Measurements from ENCODE around the gene ATP10D.

Gene ATP10D

DNA sequence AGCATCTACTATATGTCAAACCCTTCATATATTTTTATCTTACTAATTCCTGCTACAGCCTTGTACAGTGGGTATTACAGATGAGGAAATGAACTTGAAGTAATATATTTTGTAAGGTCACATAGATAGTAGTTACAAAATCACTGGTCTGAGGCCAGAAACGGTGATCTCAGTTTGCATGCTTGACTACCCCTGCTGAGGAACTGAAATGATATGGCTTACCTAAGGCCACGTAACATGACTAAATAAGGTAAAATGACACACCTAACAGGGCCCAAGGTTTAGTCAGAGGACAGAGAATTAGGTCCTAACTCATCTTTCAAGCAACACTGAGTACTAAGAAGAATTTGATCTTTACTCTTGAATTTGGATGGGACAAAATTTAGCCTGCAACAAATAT lies 20.1 kb upstream of the ATP10D start:
- peaks cover 8 to 12% (median 10%) of the 10 kb centered on the region in 4 experiments for H3K4me1 ChIP-seq (ENCODE audit: control extremely low read depth in 1 of 4, control insufficient read depth in 4 of 4, insufficient read depth in 4 of 4, low read length in 3 of 4)
- H3K27ac ChIP-seq (ENCODE audit: insufficient read depth in 1 of 2, low read depth in 1 of 2, low read length in 2 of 2, poor library complexity in 1 of 2, severe bottlenecking in 2 of 2), result no peak overlapping the region
- CTCF ChIA-PET, result interaction anchor here (1.8 kb wide), 1 partner anchor 19 kb away, joined by 5 read pairs; no protein-coding TSS in a partner anchor
- no peak overlapping the region for H3K4me3 ChIP-seq (ENCODE audit: control insufficient read depth in 1 of 7, extremely low read depth in 1 of 7, insufficient read depth in 4 of 7, low read depth in 2 of 7, low read length in 6 of 7)
- no peaks in the 10 kb centered on the region for H3K36me3 ChIP-seq (ENCODE audit: control insufficient read depth in 4 of 4, insufficient read depth in 4 of 4, low read length in 3 of 4)
- peak in 1 of 3 donors; percentile 37 for DNase-seq
- POLR2A ChIA-PET, result no interaction called here
- 78% methylated on average over 2 of the region's 2 CpGs for WGBS (ENCODE audit: insufficient coverage)
- H3K27me3 ChIP-seq (replicated peaks in 2 of 5; ENCODE audit: control insufficient read depth in 4 of 5, insufficient read depth in 5 of 5, low read length in 4 of 5), result no peaks in the 10 kb centered on the region
- no peaks in the 10 kb centered on the region for H3K9me3 ChIP-seq (ENCODE audit: control extremely low read depth in 1 of 5, control insufficient read depth in 4 of 5, insufficient read depth in 2 of 5, low read depth in 1 of 5, low read length in 4 of 5)

DNA sequence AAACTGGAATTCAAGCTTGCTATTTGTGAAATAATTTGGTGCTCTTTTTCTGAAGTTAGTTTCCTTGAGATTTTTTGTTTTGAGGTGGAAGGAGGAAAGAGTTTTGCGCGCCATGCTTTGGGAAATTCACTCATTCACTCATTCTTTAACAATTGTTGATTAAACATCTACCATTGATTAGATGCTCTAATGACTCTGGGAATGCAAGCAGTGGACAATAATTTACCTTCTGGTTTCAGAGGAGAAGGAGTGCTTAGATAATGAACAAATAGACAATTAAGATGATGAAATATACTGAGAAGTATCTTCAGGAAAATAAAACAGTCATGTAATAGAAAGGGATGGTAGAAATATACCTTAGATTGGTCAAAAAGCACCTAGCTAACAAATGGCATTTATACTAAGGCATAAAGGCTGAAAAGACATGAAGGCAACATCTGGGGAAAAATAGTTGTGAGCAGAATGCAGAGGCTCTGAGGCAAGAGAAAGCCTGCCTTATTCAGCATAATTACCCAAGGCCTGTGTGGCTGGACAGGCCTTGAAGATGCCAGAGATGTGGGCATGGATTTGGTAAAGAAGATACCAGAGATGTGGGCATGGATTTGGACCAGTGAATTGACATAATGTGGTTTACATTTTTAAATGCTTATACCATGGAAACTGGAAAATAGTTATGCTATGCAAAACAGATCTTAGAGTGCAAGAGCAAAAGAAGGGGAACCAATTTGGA lies 18.9 kb upstream of the ATP10D start:
- Histone ChIP-seq H3K36me3 (ENCODE audit: control insufficient read depth in 4 of 4, insufficient read depth in 4 of 4, low read length in 3 of 4) (no peaks in the 10 kb centered on the region), H3K4me1 (ENCODE audit: control extremely low read depth in 1 of 4, control insufficient read depth in 4 of 4, insufficient read depth in 4 of 4, low read length in 3 of 4) (peaks cover 8 to 12% (median 10%) of the 10 kb centered on the region in 4 experiments), H3K27me3 (replicated peaks in 2 of 5; ENCODE audit: control insufficient read depth in 4 of 5, insufficient read depth in 5 of 5, low read length in 4 of 5) (no peaks in the 10 kb centered on the region), H3K9me3 (ENCODE audit: control extremely low read depth in 1 of 5, control insufficient read depth in 4 of 5, insufficient read depth in 2 of 5, low read depth in 1 of 5, low read length in 4 of 5) (no peaks in the 10 kb centered on the region), H3K4me3 (ENCODE audit: control insufficient read depth in 1 of 7, extremely low read depth in 1 of 7, insufficient read depth in 4 of 7, low read depth in 2 of 7, low read length in 6 of 7) (no peak overlapping the region), H3K27ac (ENCODE audit: insufficient read depth in 1 of 2, low read depth in 1 of 2, low read length in 2 of 2, poor library complexity in 1 of 2, severe bottlenecking in 2 of 2) (no peak overlapping the region)
- WGBS (ENCODE audit: insufficient coverage), result no CpG with 5 or more reads among the region's 2 CpGs
- ChIA-PET POLR2A (interaction anchor here (0.7 kb wide), 1 partner anchor 31 kb away, joined by 3 read pairs; no protein-coding TSS in a partner anchor), CTCF (interaction anchor here (0.9 to 1.8 kb wide), 3 partner anchors 15 to 39 kb away, joined by 3 to 5 read pairs (median 3); no protein-coding TSS in a partner anchor)
- DNase-seq, result no peak

DNA sequence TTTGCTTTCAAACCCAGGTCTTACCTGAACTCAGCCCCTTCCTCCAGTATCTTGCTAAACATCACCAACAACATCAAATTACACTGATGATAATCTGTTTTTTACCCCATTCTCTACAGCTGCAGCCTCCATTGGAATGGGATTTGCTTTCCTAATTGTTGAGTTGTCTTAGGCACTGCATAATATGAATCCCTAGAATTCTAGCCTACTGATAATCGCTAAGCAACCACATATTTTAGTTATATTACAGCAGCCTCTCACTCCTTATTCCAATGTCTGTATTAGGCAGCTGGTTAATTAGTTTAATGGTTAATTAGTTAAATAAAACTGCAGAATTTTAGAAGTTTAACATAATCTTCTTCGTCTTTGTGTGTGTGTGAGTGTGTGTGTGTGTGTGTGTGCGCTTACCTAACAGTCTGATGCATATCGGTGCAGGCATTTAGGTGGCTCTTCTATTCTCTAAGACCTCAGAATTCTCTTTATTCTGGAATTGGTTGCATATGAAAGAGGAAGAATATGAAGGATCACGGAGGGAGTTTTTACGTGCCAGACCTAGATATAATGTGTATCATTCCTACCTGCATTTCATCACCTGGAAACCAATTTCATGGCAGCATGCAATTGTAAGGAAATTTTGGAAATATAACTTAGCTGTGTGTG lies 16.2 kb upstream of the ATP10D start:
- no peak for DNase-seq
- ChIA-PET POLR2A (no interaction called here), CTCF (no interaction called here)
- no peaks in the 10 kb centered on the region for H3K36me3 ChIP-seq (ENCODE audit: control insufficient read depth in 4 of 4, insufficient read depth in 4 of 4, low read length in 3 of 4)
- no peaks in the 10 kb centered on the region for H3K9me3 ChIP-seq (ENCODE audit: control extremely low read depth in 1 of 5, control insufficient read depth in 4 of 5, insufficient read depth in 2 of 5, low read depth in 1 of 5, low read length in 4 of 5)
- no peaks in the 10 kb centered on the region for H3K27me3 ChIP-seq (replicated peaks in 2 of 5; ENCODE audit: control insufficient read depth in 4 of 5, insufficient read depth in 5 of 5, low read length in 4 of 5)
- H3K4me3 ChIP-seq (ENCODE audit: control insufficient read depth in 1 of 7, extremely low read depth in 1 of 7, insufficient read depth in 4 of 7, low read depth in 2 of 7, low read length in 6 of 7), result no peak overlapping the region
- H3K4me1 ChIP-seq (ENCODE audit: control extremely low read depth in 1 of 4, control insufficient read depth in 4 of 4, insufficient read depth in 4 of 4, low read length in 3 of 4), result peaks cover under 1 to 2% (median 2%) of the 10 kb centered on the region in 4 experiments
- WGBS (ENCODE audit: insufficient coverage), result no CpG with 5 or more reads among the region's 6 CpGs
- no peak overlapping the region for H3K27ac ChIP-seq (ENCODE audit: insufficient read depth in 1 of 2, low read depth in 1 of 2, low read length in 2 of 2, poor library complexity in 1 of 2, severe bottlenecking in 2 of 2)

DNA sequence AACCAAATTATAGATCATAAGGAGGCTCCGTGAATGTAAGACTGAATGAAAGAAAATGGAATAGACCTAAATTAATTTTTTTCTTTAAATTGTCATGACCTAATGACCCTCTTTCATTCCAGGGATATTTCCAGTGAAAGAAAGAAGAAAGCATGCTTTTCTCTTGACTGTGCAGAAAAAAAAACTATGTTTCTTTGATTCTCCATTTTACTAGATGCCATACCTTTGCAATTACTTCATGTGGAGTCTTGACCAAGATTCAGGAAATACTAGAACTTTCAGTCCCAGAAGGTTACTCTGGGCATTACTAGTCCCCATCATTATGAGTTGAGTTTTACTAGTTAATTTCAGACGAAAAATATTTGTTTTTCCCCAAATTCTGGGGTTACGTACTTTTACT lies 15.1 kb upstream of the ATP10D start:
- H3K36me3 ChIP-seq (ENCODE audit: control insufficient read depth in 4 of 4, insufficient read depth in 4 of 4, low read length in 3 of 4), result no peaks in the 10 kb centered on the region
- H3K9me3 ChIP-seq (ENCODE audit: control extremely low read depth in 1 of 5, control insufficient read depth in 4 of 5, insufficient read depth in 2 of 5, low read depth in 1 of 5, low read length in 4 of 5), result no peaks in the 10 kb centered on the region
- H3K27ac ChIP-seq (ENCODE audit: insufficient read depth in 1 of 2, low read depth in 1 of 2, low read length in 2 of 2, poor library complexity in 1 of 2, severe bottlenecking in 2 of 2), result no peak overlapping the region
- no peaks in the 10 kb centered on the region for H3K27me3 ChIP-seq (replicated peaks in 2 of 5; ENCODE audit: control insufficient read depth in 4 of 5, insufficient read depth in 5 of 5, low read length in 4 of 5)
- no CpG with 5 or more reads among the region's 3 CpGs for WGBS (ENCODE audit: insufficient coverage)
- no peak overlapping the region for H3K4me3 ChIP-seq (ENCODE audit: control insufficient read depth in 1 of 7, extremely low read depth in 1 of 7, insufficient read depth in 4 of 7, low read depth in 2 of 7, low read length in 6 of 7)
- CTCF ChIA-PET, result no interaction called here
- POLR2A ChIA-PET, result no interaction called here
- H3K4me1 ChIP-seq (ENCODE audit: control extremely low read depth in 1 of 4, control insufficient read depth in 4 of 4, insufficient read depth in 4 of 4, low read length in 3 of 4), result no peaks in the 10 kb centered on the region
- DNase-seq, result no peak

DNA sequence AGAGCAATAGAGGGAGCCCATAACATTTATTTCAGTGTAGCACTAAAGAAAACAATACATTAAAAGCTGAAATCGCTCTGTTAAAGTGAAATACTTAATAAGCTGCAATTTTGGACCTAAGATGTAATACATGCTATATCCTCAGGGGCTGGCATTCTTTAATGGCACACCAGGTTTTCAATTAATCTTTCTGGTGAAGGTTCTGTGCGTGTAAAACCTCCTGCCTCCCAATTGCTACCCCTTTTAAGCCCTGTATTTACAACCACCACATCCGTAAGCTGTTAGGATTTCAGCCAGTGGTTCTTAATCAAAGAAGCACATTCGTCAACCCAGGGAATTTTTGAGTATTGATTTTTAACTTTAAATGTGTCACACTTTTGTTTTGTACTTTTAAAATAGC lies 14.0 kb upstream of the ATP10D start:
- no peaks in the 10 kb centered on the region for H3K36me3 ChIP-seq (ENCODE audit: control insufficient read depth in 4 of 4, insufficient read depth in 4 of 4, low read length in 3 of 4)
- H3K27ac ChIP-seq (ENCODE audit: insufficient read depth in 1 of 2, low read depth in 1 of 2, low read length in 2 of 2, poor library complexity in 1 of 2, severe bottlenecking in 2 of 2), result no peak overlapping the region
- H3K4me3 ChIP-seq (ENCODE audit: control insufficient read depth in 1 of 7, extremely low read depth in 1 of 7, insufficient read depth in 4 of 7, low read depth in 2 of 7, low read length in 6 of 7), result no peak overlapping the region
- 50% methylated on average over 1 of the region's 4 CpGs for WGBS (ENCODE audit: insufficient coverage)
- POLR2A ChIA-PET, result no interaction called here
- H3K4me1 ChIP-seq (ENCODE audit: control extremely low read depth in 1 of 4, control insufficient read depth in 4 of 4, insufficient read depth in 4 of 4, low read length in 3 of 4), result no peaks in the 10 kb centered on the region
- no peak for DNase-seq
- H3K9me3 ChIP-seq (ENCODE audit: control extremely low read depth in 1 of 5, control insufficient read depth in 4 of 5, insufficient read depth in 2 of 5, low read depth in 1 of 5, low read length in 4 of 5), result no peaks in the 10 kb centered on the region
- H3K27me3 ChIP-seq (replicated peaks in 2 of 5; ENCODE audit: control insufficient read depth in 4 of 5, insufficient read depth in 5 of 5, low read length in 4 of 5), result no peaks in the 10 kb centered on the region
- CTCF ChIA-PET, result interaction anchor here (0.8 to 1.6 kb wide), 4 partner anchors 11 to 92 kb away, joined by 3 to 7 read pairs (median 4); partner anchors contain the start of gene ATP10D

DNA sequence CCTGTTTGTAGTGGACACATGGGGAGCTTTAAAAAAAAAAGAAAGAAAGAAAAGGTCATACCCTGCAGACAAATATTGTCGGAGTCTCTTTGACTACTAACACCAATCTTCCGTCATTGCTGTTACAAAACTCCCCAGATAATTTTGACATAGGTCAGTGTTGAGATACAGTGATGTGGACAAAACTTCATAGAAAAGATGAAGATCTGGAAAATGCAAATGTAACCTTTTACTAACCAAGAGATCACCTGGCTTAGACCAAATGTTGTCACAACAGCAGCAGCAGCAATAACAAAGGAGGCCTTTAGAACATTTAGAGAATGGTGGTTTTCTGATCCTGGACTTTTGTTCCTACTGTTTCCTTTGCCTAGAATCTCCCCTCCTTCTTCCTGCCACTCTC lies 13.5 kb upstream of the ATP10D start:
- CTCF ChIA-PET, result interaction anchor here (0.8 to 1.6 kb wide), 4 partner anchors 11 to 92 kb away, joined by 3 to 7 read pairs (median 4); partner anchors contain the start of gene ATP10D
- no CpG with 5 or more reads among the region's 2 CpGs for WGBS (ENCODE audit: insufficient coverage)
- POLR2A ChIA-PET, result no interaction called here
- H3K4me1 ChIP-seq (ENCODE audit: control extremely low read depth in 1 of 4, control insufficient read depth in 4 of 4, insufficient read depth in 4 of 4, low read length in 3 of 4), result no peaks in the 10 kb centered on the region
- H3K36me3 ChIP-seq (ENCODE audit: control insufficient read depth in 4 of 4, insufficient read depth in 4 of 4, low read length in 3 of 4), result no peaks in the 10 kb centered on the region
- no peak for DNase-seq
- H3K9me3 ChIP-seq (ENCODE audit: control extremely low read depth in 1 of 5, control insufficient read depth in 4 of 5, insufficient read depth in 2 of 5, low read depth in 1 of 5, low read length in 4 of 5), result no peaks in the 10 kb centered on the region
- H3K27ac ChIP-seq (ENCODE audit: insufficient read depth in 1 of 2, low read depth in 1 of 2, low read length in 2 of 2, poor library complexity in 1 of 2, severe bottlenecking in 2 of 2), result no peak overlapping the region
- no peaks in the 10 kb centered on the region for H3K27me3 ChIP-seq (replicated peaks in 2 of 5; ENCODE audit: control insufficient read depth in 4 of 5, insufficient read depth in 5 of 5, low read length in 4 of 5)
- no peak overlapping the region for H3K4me3 ChIP-seq (ENCODE audit: control insufficient read depth in 1 of 7, extremely low read depth in 1 of 7, insufficient read depth in 4 of 7, low read depth in 2 of 7, low read length in 6 of 7)

DNA sequence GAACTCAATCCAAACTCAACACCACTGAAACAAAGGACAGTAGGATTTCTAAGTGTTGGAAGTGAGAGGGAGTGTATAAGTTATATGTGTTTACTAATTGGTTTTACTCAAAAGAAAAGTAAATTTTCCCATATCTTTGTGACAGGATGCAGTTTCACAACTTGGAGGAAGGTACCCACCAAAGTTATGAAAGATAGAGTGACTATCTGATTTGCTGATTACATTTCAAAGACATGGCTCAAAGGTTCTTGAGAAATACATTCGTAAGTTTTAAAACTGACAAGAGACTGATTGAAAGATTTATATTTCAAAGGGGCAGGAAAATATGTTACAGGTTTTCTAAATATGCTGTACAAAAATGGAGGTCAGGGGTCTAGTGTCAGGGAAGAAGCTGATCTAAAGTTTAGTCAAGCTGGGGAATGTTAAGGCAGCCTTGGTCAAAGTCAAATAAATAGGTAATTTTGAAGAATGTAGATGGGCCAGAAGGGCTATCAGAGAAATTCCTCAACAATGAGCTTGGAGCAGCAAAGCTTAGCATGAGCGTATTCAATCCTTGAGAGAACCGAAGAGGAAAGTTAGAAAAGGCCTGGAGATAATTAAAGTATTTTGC lies 11.8 kb upstream of the ATP10D start:
- Histone ChIP-seq H3K9me3 (ENCODE audit: control extremely low read depth in 1 of 5, control insufficient read depth in 4 of 5, insufficient read depth in 2 of 5, low read depth in 1 of 5, low read length in 4 of 5) (no peaks in the 10 kb centered on the region), H3K4me3 (ENCODE audit: control insufficient read depth in 1 of 7, extremely low read depth in 1 of 7, insufficient read depth in 4 of 7, low read depth in 2 of 7, low read length in 6 of 7) (no peak overlapping the region), H3K4me1 (ENCODE audit: control extremely low read depth in 1 of 4, control insufficient read depth in 4 of 4, insufficient read depth in 4 of 4, low read length in 3 of 4) (no peaks in the 10 kb centered on the region), H3K36me3 (ENCODE audit: control insufficient read depth in 4 of 4, insufficient read depth in 4 of 4, low read length in 3 of 4) (no peaks in the 10 kb centered on the region), H3K27ac (ENCODE audit: insufficient read depth in 1 of 2, low read depth in 1 of 2, low read length in 2 of 2, poor library complexity in 1 of 2, severe bottlenecking in 2 of 2) (no peak overlapping the region), H3K27me3 (replicated peaks in 2 of 5; ENCODE audit: control insufficient read depth in 4 of 5, insufficient read depth in 5 of 5, low read length in 4 of 5) (no peaks in the 10 kb centered on the region)
- WGBS (ENCODE audit: insufficient coverage), result 88% methylated on average over 3 of the region's 3 CpGs
- POLR2A ChIA-PET, result no interaction called here
- CTCF ChIA-PET, result interaction anchor here (2.2 kb wide), 1 partner anchor 10 kb away, joined by 7 read pairs; the partner anchor contains the start of gene COMMD8
- no peak for DNase-seq

Data from common myeloid progenitor, CD34-positive (primary cell).